GM21825 (cell line): ENCODE results near the gene TOMM20.
"Not testable (repeated sequence)": the region's sequence is repeated elsewhere in the genome, so short reads cannot be mapped to it uniquely, and the experiment has no call there.

Experiments used
- ATAC-seq: cut with Tn5 transposase; IDR thresholded peaks from one replicate; pipeline ENCODE4 v1.9.1; 2021; ENCODE audit warnings: mild to moderate bottlenecking, moderate library complexity; ENCODE audit not compliant: unreplicated experiment

The TOMM20 gene

GRCh38 chr1:235085411-235086117, 43.1 kb downstream of the TOMM20 start:
- ATAC-seq, result not testable (repeated sequence)

GRCh38 chr1:235080788-235081187, 47.8 kb downstream of the TOMM20 start:
- ATAC-seq, result not testable (repeated sequence)

GRCh38 chr1:235080297-235080657, 48.4 kb downstream of the TOMM20 start:
- not testable (repeated sequence) for ATAC-seq

GRCh38 chr1:235079443-235080296, 49.0 kb downstream of the TOMM20 start:
- ATAC-seq, result no peak

- no peak for ATAC-seq
Observed at GRCh38 chr1:235078480-235079381, 49.9 kb downstream of the TOMM20 start.

GRCh38 chr1:235077571-235078479, 50.8 kb downstream of the TOMM20 start:
- peak; percentile 30 for ATAC-seq

- no peak for ATAC-seq
Observed at GRCh38 chr1:235077163-235077540, 51.5 kb downstream of the TOMM20 start.

GRCh38 chr1:235076504-235077162, 52.0 kb downstream of the TOMM20 start:
- ATAC-seq, result no peak

GRCh38 chr1:235075777-235076308, 52.8 kb downstream of the TOMM20 start:
- ATAC-seq, result no peak

GRCh38 chr1:235075048-235075776, 53.4 kb downstream of the TOMM20 start:
- peak; percentile 45 for ATAC-seq

- peak; percentile 43 for ATAC-seq
Observed at GRCh38 chr1:235074523-235075047, 54.1 kb downstream of the TOMM20 start.

GRCh38 chr1:235073968-235074522, 54.6 kb downstream of the TOMM20 start:
- ATAC-seq, result peak; percentile 0

GRCh38 chr1:235073331-235073967, 55.2 kb downstream of the TOMM20 start:
- no peak for ATAC-seq

GRCh38 chr1:235072577-235072976, 56.1 kb downstream of the TOMM20 start:
- ATAC-seq, result not testable (repeated sequence)

- ATAC-seq, result no peak
Observed at GRCh38 chr1:235072096-235072495, 56.5 kb downstream of the TOMM20 start.

- no peak for ATAC-seq
Observed at GRCh38 chr1:235070819-235071218, 57.8 kb downstream of the TOMM20 start.
